Stomach (tissue), 4 donors: ENCODE data around the gene GUSB.

Experiments
- EP300 ChIP-seq: sonication (generic); formaldehyde crosslinking; IDR thresholded peaks from one replicate; pipeline ENCODE4 v1.6.1; 2017; ENCODE audit warnings: antibody characterized with exemption
- POLR2AphosphoS5 ChIP-seq, 3 donors: sonication (generic); formaldehyde crosslinking; IDR thresholded peaks; one replicate each; pipeline ENCODE4 v1.6.1; 2016; ENCODE audit warnings: antibody characterized with exemption in 3 of 3
- TF ChIP-seq, protein P1 (sequence below), 7 experiments: fragments of 450-650 bp in 4 of 7; fragments of 200-600 bp in 3 of 7; sonication (generic) in 3 of 7; IDR thresholded peaks; one replicate each; pipeline ENCODE4 v1.5.1; 2016 to 2019; ENCODE audit warnings: antibody characterized with exemption in 7 of 7, control low read depth in 2 of 7, mild to moderate bottlenecking in 1 of 7

DNA sequence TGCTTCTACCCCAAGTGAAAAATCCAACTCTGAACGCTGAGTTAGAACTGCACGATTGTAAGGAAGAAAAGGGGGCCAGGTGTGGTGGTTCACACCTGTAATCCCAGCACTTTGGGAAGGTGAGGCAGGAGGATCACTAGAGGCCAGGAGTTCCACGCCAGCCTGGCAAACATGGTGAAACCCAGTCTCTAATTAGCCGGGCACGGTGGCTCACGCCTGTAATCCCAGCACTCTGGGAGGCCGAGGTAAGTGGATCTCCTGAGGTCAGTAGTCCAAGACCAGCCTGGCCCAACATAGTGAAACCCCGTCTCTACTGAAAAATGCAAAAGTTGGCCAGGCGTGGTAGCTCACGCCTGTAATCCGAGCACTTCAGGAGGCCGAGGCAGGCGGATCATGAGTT is 9.0 kb downstream of the GUSB start:
- TF ChIP-seq EP300 (no peak), POLR2AphosphoS5 (IDR thresholded peaks at IDR 0.05) (no peak)
- TF ChIP-seq, protein P1, sequence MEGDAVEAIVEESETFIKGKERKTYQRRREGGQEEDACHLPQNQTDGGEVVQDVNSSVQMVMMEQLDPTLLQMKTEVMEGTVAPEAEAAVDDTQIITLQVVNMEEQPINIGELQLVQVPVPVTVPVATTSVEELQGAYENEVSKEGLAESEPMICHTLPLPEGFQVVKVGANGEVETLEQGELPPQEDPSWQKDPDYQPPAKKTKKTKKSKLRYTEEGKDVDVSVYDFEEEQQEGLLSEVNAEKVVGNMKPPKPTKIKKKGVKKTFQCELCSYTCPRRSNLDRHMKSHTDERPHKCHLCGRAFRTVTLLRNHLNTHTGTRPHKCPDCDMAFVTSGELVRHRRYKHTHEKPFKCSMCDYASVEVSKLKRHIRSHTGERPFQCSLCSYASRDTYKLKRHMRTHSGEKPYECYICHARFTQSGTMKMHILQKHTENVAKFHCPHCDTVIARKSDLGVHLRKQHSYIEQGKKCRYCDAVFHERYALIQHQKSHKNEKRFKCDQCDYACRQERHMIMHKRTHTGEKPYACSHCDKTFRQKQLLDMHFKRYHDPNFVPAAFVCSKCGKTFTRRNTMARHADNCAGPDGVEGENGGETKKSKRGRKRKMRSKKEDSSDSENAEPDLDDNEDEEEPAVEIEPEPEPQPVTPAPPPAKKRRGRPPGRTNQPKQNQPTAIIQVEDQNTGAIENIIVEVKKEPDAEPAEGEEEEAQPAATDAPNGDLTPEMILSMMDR (IDR thresholded peaks at IDR 0.05): no peak
